Central memory CD8-positive, alpha-beta T cell (primary cell): ENCODE results near the gene ZNF91.
"Not testable (repeated sequence)": the region's sequence is repeated elsewhere in the genome, so short reads cannot be mapped to it uniquely, and the experiment has no call there.

Source experiments
- ATAC-seq: fragments of 150-1000 bp; cut with Tn5 transposase; replicated peaks from 2 replicates; pipeline ENCODE4 v1.10.0; 2022; ENCODE audit warnings: mild to moderate bottlenecking, moderate FRiP score, moderate number of reproducible peaks; ENCODE audit not compliant: poor library complexity, severe bottlenecking; ENCODE audit errors: extremely low read depth
- DNase-seq, 2 donors: peaks; one replicate each; pipeline ENCODE4 v3.0.0; 2021; ENCODE audit warnings: low spot score in 2 of 2
- H3K27ac Mint-ChIP-seq: one replicate; pipeline ENCODE4 v1.8.0; 2022; ENCODE audit warnings: low read depth, mild to moderate bottlenecking, moderate library complexity, mixed read lengths
- H3K27me3 Mint-ChIP-seq: one replicate; pipeline ENCODE4 v1.8.0; 2022; ENCODE audit warnings: mixed read lengths
- H3K36me3 Mint-ChIP-seq: one replicate; pipeline ENCODE4 v1.8.0; 2022; ENCODE audit warnings: mild to moderate bottlenecking, moderate library complexity, mixed read lengths; ENCODE audit not compliant: insufficient read depth
- H3K4me1 Mint-ChIP-seq: one replicate; pipeline ENCODE4 v1.8.0; 2022; ENCODE audit warnings: mixed read lengths
- H3K4me3 Mint-ChIP-seq: one replicate; pipeline ENCODE4 v1.8.0; 2022; ENCODE audit warnings: mild to moderate bottlenecking, moderate library complexity, mixed read lengths
- H3K9me3 Mint-ChIP-seq: one replicate; pipeline ENCODE4 v1.8.0; 2022; ENCODE audit warnings: mixed read lengths

ZNF91 gene

GRCh38 chr19:23385404-23385803 is 9.9 kb downstream of the ZNF91 start:
- H3K9me3 Mint-ChIP-seq: peaks cover 8% of the 10 kb centered on the region

GRCh38 chr19:23384858-23385257 is 10.4 kb downstream of the ZNF91 start:
- no peak overlapping the region for H3K4me3 Mint-ChIP-seq
- ATAC-seq (no peak), DNase-seq (no peak)
- no peak overlapping the region for H3K27ac Mint-ChIP-seq
- peaks cover 8% of the 10 kb centered on the region for H3K9me3 Mint-ChIP-seq
- peaks cover 45% of the 10 kb centered on the region for H3K36me3 Mint-ChIP-seq
- H3K27me3 Mint-ChIP-seq: no peaks in the 10 kb centered on the region
- peaks cover 45% of the 10 kb centered on the region for H3K4me1 Mint-ChIP-seq

More at GRCh38 chr19:23385404-23385803, 9.9 kb downstream of the ZNF91 start:
- no peak for ATAC-seq
- DNase-seq: no peak
- Mint-ChIP-seq H3K27me3 (no peaks in the 10 kb centered on the region), H3K27ac (no peak overlapping the region), H3K4me3 (no peak overlapping the region), H3K36me3 (peaks cover 43% of the 10 kb centered on the region), H3K4me1 (peaks cover 45% of the 10 kb centered on the region)

- Mint-ChIP-seq H3K27me3 (no peaks in the 10 kb centered on the region), H3K9me3 (peaks cover 8% of the 10 kb centered on the region), H3K4me3 (no peak overlapping the region), H3K27ac (no peak overlapping the region), H3K36me3 (peaks cover 44% of the 10 kb centered on the region), H3K4me1 (peaks cover 44% of the 10 kb centered on the region)
- ATAC-seq: no peak
- no peak for DNase-seq
Observed at GRCh38 chr19:23384166-23384565, 11.1 kb downstream of the ZNF91 start.

- peaks cover 40% of the 10 kb centered on the region for H3K4me1 Mint-ChIP-seq
- ATAC-seq: no peak
- no peaks in the 10 kb centered on the region for H3K27me3 Mint-ChIP-seq
- H3K27ac Mint-ChIP-seq: no peak overlapping the region
- H3K4me3 Mint-ChIP-seq: no peak overlapping the region
- H3K9me3 Mint-ChIP-seq: peaks cover 8% of the 10 kb centered on the region
- DNase-seq: no peak
- H3K36me3 Mint-ChIP-seq: peaks cover 40% of the 10 kb centered on the region
Observed at GRCh38 chr19:23382955-23383354, 12.3 kb downstream of the ZNF91 start.

GRCh38 chr19:23381114-23381513 is 14.2 kb downstream of the ZNF91 start:
- Mint-ChIP-seq H3K27ac (no peak overlapping the region), H3K36me3 (peaks cover 26% of the 10 kb centered on the region), H3K27me3 (no peaks in the 10 kb centered on the region), H3K9me3 (peaks cover 8% of the 10 kb centered on the region), H3K4me3 (no peak overlapping the region), H3K4me1 (peaks cover 35% of the 10 kb centered on the region)
- ATAC-seq: no peak
- no peak for DNase-seq

- not testable (repeated sequence) for H3K27me3 Mint-ChIP-seq, ATAC-seq, DNase-seq, H3K9me3 Mint-ChIP-seq
- H3K27ac Mint-ChIP-seq: peak overlapping the region; percentile 82
- H3K4me1 Mint-ChIP-seq: peaks cover 32% of the 10 kb centered on the region
- peaks cover 23% of the 10 kb centered on the region for H3K36me3 Mint-ChIP-seq
- H3K4me3 Mint-ChIP-seq: peak overlapping the region; percentile 17
Observed at GRCh38 chr19:23379671-23380070, 15.6 kb downstream of the ZNF91 start.

- H3K27me3 Mint-ChIP-seq: no peaks in the 10 kb centered on the region
- DNase-seq (no peak), ATAC-seq (peak; percentile 78)
- peaks cover 23% of the 10 kb centered on the region for H3K36me3 Mint-ChIP-seq
- peak overlapping the region; percentile 82 for H3K27ac Mint-ChIP-seq
- H3K9me3 Mint-ChIP-seq: peaks cover 8% of the 10 kb centered on the region
- H3K4me3 Mint-ChIP-seq: no peak overlapping the region
- H3K4me1 Mint-ChIP-seq: peaks cover 30% of the 10 kb centered on the region
Observed at GRCh38 chr19:23378948-23379347, 16.3 kb downstream of the ZNF91 start.

GRCh38 chr19:23377276-23377675 is 18.0 kb downstream of the ZNF91 start:
- Mint-ChIP-seq H3K27ac (peak overlapping the region; percentile 25), H3K4me1 (peaks cover 24% of the 10 kb centered on the region), H3K4me3 (no peak overlapping the region), H3K9me3 (peaks cover under 1% of the 10 kb centered on the region), H3K36me3 (peaks cover 26% of the 10 kb centered on the region), H3K27me3 (no peaks in the 10 kb centered on the region)
- DNase-seq (no peak), ATAC-seq (no peak)

GRCh38 chr19:23366437-23366836 is 28.8 kb downstream of the ZNF91 start:
- Mint-ChIP-seq H3K9me3 (no peaks in the 10 kb centered on the region), H3K36me3 (peaks cover 23% of the 10 kb centered on the region)

GRCh38 chr19:23366031-23366430 is 29.2 kb downstream of the ZNF91 start:
- not testable (repeated sequence) for H3K4me3 Mint-ChIP-seq, H3K4me1 Mint-ChIP-seq, H3K27me3 Mint-ChIP-seq, H3K27ac Mint-ChIP-seq, ATAC-seq, H3K9me3 Mint-ChIP-seq, DNase-seq
- H3K36me3 Mint-ChIP-seq: peaks cover 22% of the 10 kb centered on the region

More at GRCh38 chr19:23366437-23366836, 28.8 kb downstream of the ZNF91 start:
- ATAC-seq (no peak), DNase-seq (no peak)
- H3K27me3 Mint-ChIP-seq: no peaks in the 10 kb centered on the region
- no peaks in the 10 kb centered on the region for H3K4me1 Mint-ChIP-seq
- no peak overlapping the region for H3K27ac Mint-ChIP-seq
- no peak overlapping the region for H3K4me3 Mint-ChIP-seq

GRCh38 chr19:23365222-23365621 is 30.0 kb downstream of the ZNF91 start:
- ATAC-seq: no peak
- H3K36me3 Mint-ChIP-seq: peaks cover 19% of the 10 kb centered on the region

GRCh38 chr19:23361843-23362242 is 33.4 kb downstream of the ZNF91 start:
- DNase-seq, H3K4me3 Mint-ChIP-seq, ATAC-seq, H3K27me3 Mint-ChIP-seq, H3K9me3 Mint-ChIP-seq, H3K4me1 Mint-ChIP-seq, H3K27ac Mint-ChIP-seq: not testable (repeated sequence)
- peaks cover 11% of the 10 kb centered on the region for H3K36me3 Mint-ChIP-seq

More at GRCh38 chr19:23365222-23365621, 30.0 kb downstream of the ZNF91 start:
- Mint-ChIP-seq H3K27me3 (no peaks in the 10 kb centered on the region), H3K27ac (no peak overlapping the region), H3K4me3 (no peak overlapping the region), H3K9me3 (no peaks in the 10 kb centered on the region), H3K4me1 (no peaks in the 10 kb centered on the region)
- DNase-seq: no peak

- no peaks in the 10 kb centered on the region for H3K27me3 Mint-ChIP-seq
- no peak for DNase-seq
- H3K27ac Mint-ChIP-seq: no peak overlapping the region
- peaks cover 25% of the 10 kb centered on the region for H3K4me1 Mint-ChIP-seq
- peaks cover 57% of the 10 kb centered on the region for H3K9me3 Mint-ChIP-seq
- peaks cover 5% of the 10 kb centered on the region for H3K36me3 Mint-ChIP-seq
- ATAC-seq: no peak
- H3K4me3 Mint-ChIP-seq: no peak overlapping the region
Observed at GRCh38 chr19:23351806-23352205, 43.5 kb downstream of the ZNF91 start.

- Mint-ChIP-seq H3K4me1 (peaks cover 21% of the 10 kb centered on the region), H3K4me3 (no peak overlapping the region), H3K27me3 (no peaks in the 10 kb centered on the region), H3K9me3 (peaks cover 57% of the 10 kb centered on the region), H3K36me3 (peaks cover 6% of the 10 kb centered on the region), H3K27ac (no peak overlapping the region)
- no peak for DNase-seq
- ATAC-seq: no peak
Observed at GRCh38 chr19:23346696-23347095, 48.6 kb downstream of the ZNF91 start.
